WTC11 (cell line): ENCODE measurements around the gene CISTR. TPM values are rescaled to one million over a fixed set of nuclear protein-coding genes. Genes with fewer than 3 reads are reported as not detected.

Experiments
- ATAC-seq: fragments of 200-7000 bp; cut with Tn5 transposase; 2 replicates; pipeline ENCODE4 v1.10.0; 2021; ENCODE audit warnings: mild to moderate bottlenecking, moderate library complexity
- CTCF ChIA-PET: fragments of 300-600 bp; sonication (Branson Sonifier 250); formaldehyde crosslinking; loops from one replicate; lab custom pipeline; 2021; ENCODE audit warnings: antibody characterized with exemption; lab: Charles Lee
- POLR2A ChIA-PET: fragments of 350-600 bp; sonication (Branson Sonifier 250); formaldehyde crosslinking; loops from one replicate; lab custom pipeline; 2021; ENCODE audit warnings: antibody characterized with exemption; lab: Charles Lee
- DNase-seq: peaks from one replicate; pipeline ENCODE4 v3.0.0; 2021; ENCODE audit warnings: low spot score
- H3K27ac Mint-ChIP-seq: 2 replicates; pipeline ENCODE4 v1.8.0; 2021; ENCODE audit warnings: mixed read lengths
- H3K27me3 Mint-ChIP-seq: 2 replicates; pipeline ENCODE4 v1.8.0; 2021; ENCODE audit warnings: low read depth, mild to moderate bottlenecking, moderate library complexity, mixed read lengths
- H3K36me3 Mint-ChIP-seq: 2 replicates; pipeline ENCODE4 v1.8.0; 2021; ENCODE audit warnings: mixed read lengths
- H3K4me1 Mint-ChIP-seq: 2 replicates; pipeline ENCODE4 v1.8.0; 2022; ENCODE audit warnings: mixed read lengths
- H3K4me3 Mint-ChIP-seq: 2 replicates; pipeline ENCODE4 v1.8.0; 2021; ENCODE audit warnings: mild to moderate bottlenecking, moderate library complexity, mixed read lengths
- H3K9me3 Mint-ChIP-seq: 2 replicates; pipeline ENCODE4 v1.8.0; 2021; ENCODE audit warnings: mixed read lengths
- ATF1 ChIP-seq: sonication (generic); formaldehyde crosslinking; IDR thresholded peaks from 2 replicates; pipeline ENCODE4 v1.8.1; 2023; ENCODE audit warnings: mild to moderate bottlenecking, moderate library complexity, missing genetic modification reagents
- ATF3 ChIP-seq: sonication (generic); formaldehyde crosslinking; conservative IDR thresholded peaks from 2 replicates; pipeline ENCODE4 v1.8.1; 2022; ENCODE audit warnings: mild to moderate bottlenecking, missing genetic modification reagents
- ATF6 ChIP-seq: sonication (generic); formaldehyde crosslinking; IDR thresholded peaks from 2 replicates; pipeline ENCODE4 v1.8.1; 2023; ENCODE audit warnings: mild to moderate bottlenecking, missing genetic modification reagents
- CREB1 ChIP-seq: sonication (generic); formaldehyde crosslinking; IDR thresholded peaks from 2 replicates; pipeline ENCODE4 v1.8.0; 2023; ENCODE audit warnings: mild to moderate bottlenecking, missing genetic modification reagents
- E2F1 ChIP-seq: sonication (generic); formaldehyde crosslinking; IDR thresholded peaks from 2 replicates; pipeline ENCODE4 v1.8.0; 2022; ENCODE audit warnings: mild to moderate bottlenecking, missing genetic modification reagents
- ETV6 ChIP-seq: sonication (generic); formaldehyde crosslinking; IDR thresholded peaks from 2 replicates; pipeline ENCODE4 v1.8.1; 2022; ENCODE audit warnings: mild to moderate bottlenecking, missing genetic modification reagents
- JUN ChIP-seq: sonication (generic); formaldehyde crosslinking; IDR thresholded peaks from 2 replicates; pipeline ENCODE4 v1.8.0; 2023; ENCODE audit warnings: mild to moderate bottlenecking, missing genetic modification reagents
- PREB ChIP-seq: sonication (generic); formaldehyde crosslinking; IDR thresholded peaks from 2 replicates; pipeline ENCODE4 v1.8.1; 2022; ENCODE audit warnings: mild to moderate bottlenecking, missing genetic modification reagents, moderate library complexity, borderline replicate concordance
- RELA ChIP-seq: sonication (generic); formaldehyde crosslinking; IDR thresholded peaks from 2 replicates; pipeline ENCODE4 v1.8.1; 2022; ENCODE audit warnings: missing genetic modification reagents, mild to moderate bottlenecking, borderline replicate concordance
- SMAD4 ChIP-seq: sonication (generic); formaldehyde crosslinking; IDR thresholded peaks from 2 replicates; pipeline ENCODE4 v1.8.0; 2022; ENCODE audit warnings: mild to moderate bottlenecking, missing genetic modification reagents
- STAT6 ChIP-seq: sonication (generic); formaldehyde crosslinking; conservative IDR thresholded peaks from 2 replicates; pipeline ENCODE4 v1.8.1; 2023; ENCODE audit warnings: mild to moderate bottlenecking, low read depth, missing genetic modification reagents, moderate library complexity
- TEAD1 ChIP-seq: sonication (generic); formaldehyde crosslinking; IDR thresholded peaks from 2 replicates; pipeline ENCODE4 v1.8.0; 2022; ENCODE audit warnings: mild to moderate bottlenecking, missing genetic modification reagents
- ZBTB43 ChIP-seq: sonication (generic); formaldehyde crosslinking; IDR thresholded peaks from 2 replicates; pipeline ENCODE4 v1.8.1; 2023; ENCODE audit warnings: mild to moderate bottlenecking, missing genetic modification reagents
- ZMAT4 ChIP-seq: fragments of 250-450 bp; sonication (Bioruptor Pico); IDR thresholded peaks from 2 replicates; pipeline ENCODE4 v1.9.0; 2021; ENCODE audit warnings: mild to moderate bottlenecking
- ZNF219 ChIP-seq: sonication (generic); formaldehyde crosslinking; IDR thresholded peaks from 2 replicates; pipeline ENCODE4 v1.8.0; 2023; ENCODE audit warnings: missing genetic modification reagents, mild to moderate bottlenecking, borderline replicate concordance
- ZNF512 ChIP-seq: sonication (generic); formaldehyde crosslinking; IDR thresholded peaks from 2 replicates; pipeline ENCODE4 v1.8.1; 2022; ENCODE audit warnings: missing genetic modification reagents, borderline replicate concordance
- total RNA-seq: library from RNA; stranded (reverse); gene quantifications from 3 replicates; pipeline ENCODE4 v1.2.3, GENCODE V29; 2021

The CISTR gene
- total RNA-seq, 1 experiment from 2014 or later, result 0.81 TPM

GRCh38 chr12:53736592-53736991 lies 15.2 kb downstream of the CISTR start (continued):
- TF ChIP-seq PREB (CRISPR knock-in tag) (no peak), ZNF219 (CRISPR knock-in tag) (no peak), RELA (CRISPR knock-in tag) (no peak), CREB1 (CRISPR knock-in tag) (no peak), ZMAT4 (CRISPR knock-in tag) (no peak), ATF1 (CRISPR knock-in tag) (no peak), ZNF512 (CRISPR knock-in tag) (no peak), ATF6 (CRISPR knock-in tag) (no peak)

- Mint-ChIP-seq H3K27me3 (peaks cover 10% of the 10 kb centered on the region), H3K4me3 (no peak overlapping the region), H3K4me1 (peaks cover 20% of the 10 kb centered on the region), H3K27ac (no peak overlapping the region)
- ATAC-seq, result no peak
- POLR2A ChIA-PET, result interaction anchor here (0.7 kb wide), 1 partner anchor 120 kb away, joined by 6 read pairs; no protein-coding TSS in a partner anchor
- no peak for TF ChIP-seq STAT6 (CRISPR knock-in tag)
- TF ChIP-seq JUN (CRISPR knock-in tag), result no peak
- no peak for TF ChIP-seq ZBTB43 (CRISPR knock-in tag)
- no peak for TF ChIP-seq TEAD1 (CRISPR knock-in tag)
- no peak for TF ChIP-seq ATF3
- no peak for TF ChIP-seq RELA (CRISPR knock-in tag)
- no peak for TF ChIP-seq SMAD4 (CRISPR knock-in tag)
- TF ChIP-seq ETV6, result no peak
- no peak for TF ChIP-seq E2F1
- TF ChIP-seq, all 79 proteins: peak for 0
- Mint-ChIP-seq H3K36me3 (no peaks in the 10 kb centered on the region), H3K9me3 (peaks cover 4% of the 10 kb centered on the region)
- CTCF ChIA-PET, result interaction anchor here (2.2 to 13.8 kb wide), 3 partner anchors 9 to 33 kb away, joined by 13 to 191 read pairs (median 40); no protein-coding TSS in a partner anchor
- DNase-seq, result no peak
Observed at GRCh38 chr12:53735556-53735955, 16.2 kb downstream of the CISTR start.
